H1 (cell line): ENCODE measurements around the gene SF3B1. TPM values are rescaled to one million over a fixed set of nuclear protein-coding genes. Genes with fewer than 3 reads are reported as not detected.

Source experiments
- CTCF ChIA-PET: fragments of 300-600 bp; sonication (Branson Sonifier 250); formaldehyde crosslinking; loops from one replicate; lab custom pipeline; 2021; ENCODE audit not compliant: partially characterized antibody; lab: Charles Lee
- POLR2A ChIA-PET: fragments of 300-600 bp; sonication (Branson Sonifier 250); formaldehyde crosslinking; loops from one replicate; lab custom pipeline; 2021; ENCODE audit warnings: inconsistent platforms; ENCODE audit not compliant: partially characterized antibody; lab: Charles Lee
- DNase-seq, 2 experiments: peaks; one replicate each; pipeline versions ENCODE4 v3.0.0 to v3.0.0-alpha.2; 2010 to 2022; ENCODE audit warnings: low spot score in 2 of 2, low read depth in 1 of 2, mixed read lengths in 1 of 2
- FAIRE-seq: peaks from 2 replicates; lab custom pipeline; 2011; peaks lifted over from hg19 to GRCh38; lab: Jason Lieb, UNC
- H2AFZ ChIP-seq: 2 replicates; pipeline ENCODE4 v1.8.1; 2012; ENCODE audit warnings: low read length, inconsistent platforms
- H2AK5ac ChIP-seq: 2 replicates; pipeline ENCODE4 v1.6.1; 2013; ENCODE audit warnings: low read depth, low read length
- H2BK120ac ChIP-seq: replicated peaks from 2 replicates; pipeline ENCODE3; 2013; ENCODE audit warnings: low read depth, low read length, inconsistent platforms
- H2BK12ac ChIP-seq: 2 replicates; pipeline ENCODE4 v1.6.1; 2013; ENCODE audit warnings: low read depth, low read length
- H2BK15ac ChIP-seq: 2 replicates; pipeline ENCODE4 v1.6.1; 2013; ENCODE audit warnings: low read length
- H2BK20ac ChIP-seq: 2 replicates; pipeline ENCODE4 v1.6.1; 2013; ENCODE audit warnings: low read length
- H2BK5ac ChIP-seq: 2 replicates; pipeline ENCODE4 v1.6.1; 2013; ENCODE audit warnings: low read depth, low read length
- H3K14ac ChIP-seq: 2 replicates; pipeline ENCODE4 v1.6.1; 2013; ENCODE audit warnings: inconsistent platforms; ENCODE audit not compliant: insufficient read length
- H3K18ac ChIP-seq: 2 replicates; pipeline ENCODE4 v1.6.1; 2013; ENCODE audit warnings: low read length; ENCODE audit errors: extremely low read depth
- H3K23ac ChIP-seq: 2 replicates; pipeline ENCODE4 v1.6.1; 2013; ENCODE audit warnings: inconsistent platforms; ENCODE audit not compliant: insufficient read length
- H3K23me2 ChIP-seq: 2 replicates; pipeline ENCODE4 v1.6.1; 2013; ENCODE audit warnings: low read depth, low read length
- H3K27ac ChIP-seq: 2 replicates; pipeline ENCODE4 v1.6.1; 2011; ENCODE audit warnings: low read depth, low read length, inconsistent platforms
- H3K27me3 ChIP-seq, 4 experiments: replicated peaks in 1 of 4; 1 replicate in 1 of 4; 2 replicates in 3 of 4; pipeline versions ENCODE4 v1.6.1 to v1.8.1; 2011 to 2013; ENCODE audit warnings: low read length in 3 of 4, mild to moderate bottlenecking in 3 of 4, inconsistent platforms in 2 of 4, mixed read lengths in 2 of 4, moderate library complexity in 1 of 4; ENCODE audit not compliant: control insufficient read depth in 3 of 4, insufficient read depth in 3 of 4; ENCODE audit errors: extremely low read depth in 1 of 4
- H3K36me3 ChIP-seq, 4 experiments: 2 replicates each; pipeline versions ENCODE4 v1.6.1 to v1.8.1; 2011 to 2013; ENCODE audit warnings: mild to moderate bottlenecking in 4 of 4, low read length in 3 of 4, moderate library complexity in 2 of 4, control low read depth in 1 of 4, inconsistent platforms in 1 of 4; ENCODE audit not compliant: insufficient read depth in 4 of 4, control insufficient read depth in 2 of 4
- H3K4ac ChIP-seq: replicated peaks from 2 replicates; pipeline ENCODE3; 2013; ENCODE audit warnings: low read length, low read depth, mixed read lengths, inconsistent platforms; ENCODE audit not compliant: insufficient read length
- H3K4me1 ChIP-seq, 4 experiments: replicated peaks in 1 of 4; 1 replicate in 1 of 4; 2 replicates in 3 of 4; pipeline versions ENCODE4 v1.6.1 to v1.8.1; 2011 to 2013; ENCODE audit warnings: low read length in 3 of 4, inconsistent platforms in 2 of 4, mixed read lengths in 1 of 4; ENCODE audit not compliant: insufficient read depth in 4 of 4, control insufficient read depth in 3 of 4
- H3K4me2 ChIP-seq, 2 experiments: 2 replicates each; pipeline versions ENCODE4 v1.6.1 to v1.8.1; 2011 to 2013; ENCODE audit warnings: low read depth in 2 of 2, low read length in 2 of 2, control low read depth in 1 of 2, inconsistent platforms in 1 of 2, mild to moderate bottlenecking in 1 of 2; ENCODE audit not compliant: insufficient read depth in 1 of 2
- H3K4me3 ChIP-seq, 4 experiments: fragments of 200-600, 300-600 bp in 1 of 4; sonication (generic), shearing (Covaris generic), sonication (Bioruptor Twin) in 1 of 4; 2 replicates each; pipeline versions ENCODE4 v1.5.1 to v1.8.1; 2011 to 2016; ENCODE audit warnings: low read length in 4 of 4, low read depth in 3 of 4, control low read depth in 2 of 4, inconsistent platforms in 2 of 4, mild to moderate bottlenecking in 2 of 4, mixed read lengths in 1 of 4, moderate library complexity in 1 of 4; ENCODE audit not compliant: insufficient read depth in 2 of 4; ENCODE audit errors: extremely low read depth in 1 of 4
- H3K56ac ChIP-seq: replicated peaks from 2 replicates; pipeline ENCODE3; 2013; ENCODE audit warnings: low read depth, mild to moderate bottlenecking, mixed read lengths, low read length, inconsistent platforms; ENCODE audit not compliant: insufficient read length
- H3K79me1 ChIP-seq: 2 replicates; pipeline ENCODE4 v1.6.1; 2013; ENCODE audit warnings: low read depth, low read length, control low read depth
- H3K79me2 ChIP-seq, 2 experiments: 2 replicates each; pipeline versions ENCODE4 v1.6.1 to v1.8.1; 2012 to 2013; ENCODE audit warnings: low read length in 2 of 2, mild to moderate bottlenecking in 2 of 2, inconsistent platforms in 1 of 2; ENCODE audit not compliant: insufficient read depth in 2 of 2, control insufficient read depth in 1 of 2
- H3K9ac ChIP-seq, 4 experiments: replicated peaks in 1 of 4; 1 replicate in 1 of 4; 2 replicates in 3 of 4; pipeline versions ENCODE4 v1.6.1 to v1.8.1; 2011 to 2013; ENCODE audit warnings: low read depth in 3 of 4, low read length in 3 of 4, control low read depth in 2 of 4, mild to moderate bottlenecking in 2 of 4, moderate library complexity in 2 of 4, inconsistent platforms in 1 of 4; ENCODE audit errors: extremely low read depth in 1 of 4
- H3K9me3 ChIP-seq, 2 experiments: 2 replicates each; pipeline versions ENCODE4 v1.6.1 to v1.8.1; 2012 to 2013; ENCODE audit warnings: mild to moderate bottlenecking in 2 of 2, moderate library complexity in 2 of 2, control low read depth in 1 of 2, inconsistent platforms in 1 of 2, low read depth in 1 of 2, low read length in 1 of 2, mixed read lengths in 1 of 2; ENCODE audit not compliant: insufficient read depth in 2 of 2
- H4K20me1 ChIP-seq, 2 experiments: replicated peaks in 1 of 2; 2 replicates each; pipeline versions ENCODE3 to v1.8.1; 2011 to 2013; ENCODE audit warnings: inconsistent platforms in 2 of 2, low read length in 2 of 2, mild to moderate bottlenecking in 1 of 2; ENCODE audit not compliant: insufficient read depth in 2 of 2, control insufficient read depth in 1 of 2
- H4K5ac ChIP-seq: 2 replicates; pipeline ENCODE4 v1.6.1; 2013; ENCODE audit warnings: low read length, low read depth, mixed read lengths, inconsistent platforms; ENCODE audit not compliant: insufficient read length
- H4K8ac ChIP-seq: 2 replicates; pipeline ENCODE4 v1.8.0; 2013; ENCODE audit warnings: mild to moderate bottlenecking, moderate library complexity, low read length, inconsistent platforms; ENCODE audit not compliant: insufficient read depth; ENCODE audit errors: extremely low read depth
- H4K91ac ChIP-seq: replicated peaks from 2 replicates; pipeline ENCODE3; 2013; ENCODE audit warnings: low read length, mixed read lengths, inconsistent platforms; ENCODE audit not compliant: insufficient read length
- CTCF ChIP-seq, 3 experiments: IDR thresholded peaks; 1 replicate in 2 of 3; 2 replicates in 1 of 3; pipeline versions ENCODE4 v1.5.1 to v1.6.1; 2011; ENCODE audit warnings: low read length in 3 of 3, mild to moderate bottlenecking in 3 of 3, inconsistent platforms in 2 of 3, low read depth in 1 of 3, moderate library complexity in 1 of 3; ENCODE audit not compliant: insufficient read depth in 1 of 3; ENCODE audit errors: control extremely low read depth in 1 of 3
- FOSL1 ChIP-seq: IDR thresholded peaks from 2 replicates; pipeline ENCODE4 v1.6.1; 2011; ENCODE audit warnings: mild to moderate bottlenecking, low read depth, low read length, moderate library complexity; ENCODE audit not compliant: insufficient read depth
- HDAC2 ChIP-seq, 2 experiments: fragments of 300-600 bp in 1 of 2; sonication (generic) in 1 of 2; IDR thresholded peaks; 2 replicates each; pipeline ENCODE4 v1.6.1; 2011 to 2012; ENCODE audit warnings: low read depth in 2 of 2, low read length in 2 of 2, mild to moderate bottlenecking in 2 of 2, moderate library complexity in 2 of 2, borderline replicate concordance in 1 of 2, inconsistent platforms in 1 of 2
- KDM1A ChIP-seq: fragments of 200-600, 300-600 bp; sonication (generic); IDR thresholded peaks from 2 replicates; pipeline ENCODE4 v1.7.1; 2016; ENCODE audit warnings: mild to moderate bottlenecking, low read length, borderline replicate concordance
- SP2 ChIP-seq: IDR thresholded peaks from 2 replicates; pipeline ENCODE4 v1.6.1; 2012; ENCODE audit warnings: mild to moderate bottlenecking, low read length, inconsistent platforms
- ZNF274 ChIP-seq: IDR thresholded peaks from 2 replicates; pipeline ENCODE4 v1.7.0; 2012; ENCODE audit warnings: low read length, borderline replicate concordance; ENCODE audit errors: extremely low read depth
- WGBS, 2 experiments: shearing (Covaris generic) in 1 of 2; methylation state at CpG; one replicate each; pipeline versions ENCODE4 v1.1.6 to v1.1.7; 2013 to 2015; ENCODE audit warnings: low lambda C conversion rate in 2 of 2, mixed read lengths in 2 of 2, inconsistent platforms in 1 of 2, low coverage in 1 of 2, missing lambda C conversion rate in 1 of 2; ENCODE audit not compliant: insufficient replicate concordance in 2 of 2, insufficient coverage in 1 of 2, insufficient read length in 1 of 2; ENCODE audit errors: extremely low coverage in 1 of 2, missing lambda C conversion rate in 1 of 2; 5-methylcytosine and 5-hydroxymethylcytosine counted together
- polyA plus RNA-seq, 7 experiments: library from polyadenylated mRNA; depleted of rRNA in 3 of 7; stranded (reverse) in 5 of 7; unstranded in 2 of 7; fragments of >200 nt in 5 of 7; fragments of 200-250 nt in 2 of 7; gene quantifications; 1 replicate in 5 of 7; 2 replicates in 1 of 7; 4 replicates in 1 of 7; pipeline versions ENCODE4 v1.2.1 to v1.2.3, GENCODE V29; 2011 to 2013; ENCODE audit warnings: missing spikeins in 2 of 7, mixed read lengths in 2 of 7
- total RNA-seq: library from RNA; stranded (reverse); fragmentation: NEBNext Ultra II Directional; extraction: Animal tissue kit (Norgen Biotek cat#: 25700); gene quantifications from 2 replicates; pipeline ENCODE4 v1.2.1, GENCODE V29; 2021
- TF ChIP-seq, protein P1 (sequence below): IDR thresholded peaks from 2 replicates; pipeline ENCODE4 v1.6.1; 2012; ENCODE audit warnings: inconsistent platforms

Gene SF3B1
- total and polyA plus RNA-seq, 2 of the 8 experiments (the other 6 are each of a cell fraction or from before 2014, with no cell fraction given), result 320 to 403 TPM

DNA sequence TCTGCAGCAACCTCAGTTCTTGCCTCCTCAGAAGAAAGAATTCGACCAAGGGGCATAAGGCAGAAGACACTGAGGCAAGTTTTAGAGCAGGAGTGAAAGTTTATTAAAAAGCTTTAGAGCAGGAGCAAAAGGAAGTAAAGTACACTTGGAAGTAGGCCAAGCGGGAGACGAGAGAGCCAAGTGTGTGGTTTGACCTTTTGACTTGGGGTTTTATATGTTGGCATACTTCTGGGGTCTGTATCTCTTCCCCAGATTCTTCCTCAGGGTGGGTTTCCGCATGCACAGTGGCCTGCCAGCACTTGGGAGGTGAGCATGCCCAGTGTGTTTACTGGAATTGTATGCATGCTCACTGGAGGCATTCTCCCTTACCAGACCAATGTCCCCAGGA is 64.9 kb downstream of the SF3B1 start:
- Histone ChIP-seq H3K9ac (no peak overlapping the region), H3K23ac (no peak overlapping the region), H3K4me2 (no peak overlapping the region), H3K36me3 (no peaks in the 10 kb centered on the region), H2AFZ (no peak overlapping the region), H2BK15ac (no peak overlapping the region), H3K79me1 (no peaks in the 10 kb centered on the region), H4K91ac (no peak overlapping the region), H2BK12ac (no peak overlapping the region), H3K18ac (no peak overlapping the region), H2BK5ac (no peak overlapping the region), H3K79me2 (no peaks in the 10 kb centered on the region), H3K4me3 (no peak overlapping the region), H4K8ac (no peak overlapping the region; the same call in 1 of the 2 replicates), H3K23me2 (no peaks in the 10 kb centered on the region; the same call in 1 of the 2 replicates), H3K27me3 (no peaks in the 10 kb centered on the region), H3K56ac (no peak overlapping the region), H2BK20ac (no peak overlapping the region), H4K20me1 (no peaks in the 10 kb centered on the region), H2AK5ac (no peak overlapping the region), H3K9me3 (no peaks in the 10 kb centered on the region; a peak in 1 of 4 replicates), H3K27ac (no peak overlapping the region), H3K4me1 (no peaks in the 10 kb centered on the region), H2BK120ac (no peak overlapping the region), H3K4ac (no peak overlapping the region), H4K5ac (no peak overlapping the region), H3K14ac (no peak overlapping the region)
- 84% methylated on average over 4 of the region's 4 CpGs; no CpG with 5 or more reads in 1 of the 2 experiments for WGBS, 2 experiments
- DNase-seq, result no peak
- ChIA-PET CTCF (interaction anchor here (0.9 to 4.2 kb wide), 3 partner anchors 12 to 408 kb away, joined by 5 to 18 read pairs (median 6); no protein-coding TSS in a partner anchor), POLR2A (no interaction called here)
- FAIRE-seq, result no peak
- TF ChIP-seq, protein P1, sequence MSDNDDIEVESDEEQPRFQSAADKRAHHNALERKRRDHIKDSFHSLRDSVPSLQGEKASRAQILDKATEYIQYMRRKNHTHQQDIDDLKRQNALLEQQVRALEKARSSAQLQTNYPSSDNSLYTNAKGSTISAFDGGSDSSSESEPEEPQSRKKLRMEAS, result no peak
- TF ChIP-seq CTCF (IDR thresholded peaks at IDR 0.05; ENCODE audit: control extremely low read depth in 1 of 3, insufficient read depth in 1 of 3, low read depth in 1 of 3, low read length in 3 of 3) (no peak), SP2 (no peak), FOSL1 (no peak), ZNF274 (no peak), KDM1A (no peak), HDAC2 (IDR thresholded peaks at IDR 0.05; ENCODE audit: borderline replicate concordance in 1 of 2, low read depth in 2 of 2, low read length in 2 of 2) (no peak)
